Esophagus muscularis mucosa (tissue), 4 donors: ENCODE measurements around the gene STIP1.

ENCODE experiments used
- EP300 ChIP-seq: sonication (generic); formaldehyde crosslinking; IDR thresholded peaks from one replicate; pipeline ENCODE4 v1.6.1; 2017; ENCODE audit warnings: antibody characterized with exemption
- POLR2A ChIP-seq: fragments of 450-650 bp; IDR thresholded peaks from one replicate; pipeline ENCODE4 v1.6.1; 2017; ENCODE audit warnings: antibody characterized with exemption, moderate library complexity, mild to moderate bottlenecking, low read depth
- POLR2AphosphoS5 ChIP-seq, 2 donors: sonication (generic); formaldehyde crosslinking; IDR thresholded peaks; one replicate each; pipeline ENCODE4 v1.6.1; 2017; ENCODE audit warnings: antibody characterized with exemption in 2 of 2
- TF ChIP-seq, protein P1 (sequence below), 3 experiments: fragments of 200-600 bp in 2 of 3; fragments of 450-650 bp in 1 of 3; sonication (generic) in 2 of 3; IDR thresholded peaks; one replicate each; pipeline ENCODE4 v1.5.1; 2017 to 2019; ENCODE audit warnings: antibody characterized with exemption in 3 of 3, mild to moderate bottlenecking in 2 of 3, moderate library complexity in 1 of 3

DNA sequence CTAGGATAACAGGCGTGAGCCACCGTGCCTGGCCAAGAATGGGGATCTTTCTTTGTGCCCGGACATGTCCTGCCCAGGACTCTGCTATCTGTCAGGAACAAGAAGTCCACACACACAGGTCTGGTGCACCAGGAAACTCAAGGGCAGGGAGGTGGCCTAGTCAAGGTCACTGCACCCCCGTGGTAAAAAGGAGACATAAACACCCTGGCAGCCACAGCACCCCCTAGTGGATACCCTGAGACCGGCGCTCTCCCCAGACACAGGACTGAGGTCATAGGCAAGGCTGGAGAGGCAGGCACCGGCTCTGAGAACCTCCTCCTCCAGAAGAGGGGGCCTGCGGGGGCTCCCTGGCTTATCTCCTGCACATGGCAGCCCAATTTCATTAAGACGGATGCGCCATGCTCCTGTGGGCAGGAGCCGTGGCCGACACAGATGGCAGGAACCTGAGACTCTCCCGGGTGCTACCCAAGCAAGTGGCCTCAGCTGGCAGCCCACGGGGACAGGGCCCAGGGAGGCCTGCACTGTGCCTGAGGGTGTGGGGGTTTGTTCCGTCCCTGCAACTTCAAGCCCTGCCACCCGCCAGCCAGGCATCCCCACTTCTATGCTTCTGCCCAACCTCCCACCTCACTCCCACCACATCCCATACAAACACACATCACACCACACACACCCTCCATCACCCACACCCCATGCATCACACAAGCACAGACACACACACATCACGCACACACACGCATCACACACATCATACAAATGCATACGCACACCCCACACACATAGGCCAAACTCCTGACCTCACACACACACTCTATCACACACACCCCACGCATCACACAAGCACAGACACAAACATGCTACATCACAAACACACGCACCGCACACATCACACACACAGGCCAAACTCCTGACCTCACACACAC is 39.7 kb upstream of the STIP1 start:
- TF ChIP-seq, protein P1, sequence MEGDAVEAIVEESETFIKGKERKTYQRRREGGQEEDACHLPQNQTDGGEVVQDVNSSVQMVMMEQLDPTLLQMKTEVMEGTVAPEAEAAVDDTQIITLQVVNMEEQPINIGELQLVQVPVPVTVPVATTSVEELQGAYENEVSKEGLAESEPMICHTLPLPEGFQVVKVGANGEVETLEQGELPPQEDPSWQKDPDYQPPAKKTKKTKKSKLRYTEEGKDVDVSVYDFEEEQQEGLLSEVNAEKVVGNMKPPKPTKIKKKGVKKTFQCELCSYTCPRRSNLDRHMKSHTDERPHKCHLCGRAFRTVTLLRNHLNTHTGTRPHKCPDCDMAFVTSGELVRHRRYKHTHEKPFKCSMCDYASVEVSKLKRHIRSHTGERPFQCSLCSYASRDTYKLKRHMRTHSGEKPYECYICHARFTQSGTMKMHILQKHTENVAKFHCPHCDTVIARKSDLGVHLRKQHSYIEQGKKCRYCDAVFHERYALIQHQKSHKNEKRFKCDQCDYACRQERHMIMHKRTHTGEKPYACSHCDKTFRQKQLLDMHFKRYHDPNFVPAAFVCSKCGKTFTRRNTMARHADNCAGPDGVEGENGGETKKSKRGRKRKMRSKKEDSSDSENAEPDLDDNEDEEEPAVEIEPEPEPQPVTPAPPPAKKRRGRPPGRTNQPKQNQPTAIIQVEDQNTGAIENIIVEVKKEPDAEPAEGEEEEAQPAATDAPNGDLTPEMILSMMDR (IDR thresholded peaks at IDR 0.05): peak; percentile 33 to 61 (median 38)
- TF ChIP-seq POLR2A (no peak), EP300 (no peak), POLR2AphosphoS5 (IDR thresholded peaks at IDR 0.05) (no peak)
